Gastrocnemius medialis (tissue), 4 donors: ENCODE measurements around the gene CNTNAP1.

Experiments used
- CTCF ChIP-seq, 5 experiments: fragments of 450-650 bp in 3 of 5; fragments of 200-600 bp in 2 of 5; sonication (generic) in 2 of 5; IDR thresholded peaks in 4 of 5; conservative IDR thresholded peaks in 1 of 5; 1 replicate in 4 of 5; 2 replicates in 1 of 5; pipeline ENCODE4 v1.5.1; 2016 to 2019; ENCODE audit warnings: antibody characterized with exemption in 5 of 5, mild to moderate bottlenecking in 3 of 5, moderate library complexity in 3 of 5
- POLR2A ChIP-seq, 2 donors: fragments of 450-650 bp; IDR thresholded peaks; one replicate each; pipeline ENCODE4 v1.6.1; 2017; ENCODE audit warnings: antibody characterized with exemption in 2 of 2, mild to moderate bottlenecking in 2 of 2, moderate library complexity in 2 of 2

- TF ChIP-seq CTCF (IDR thresholded peaks at IDR 0.05 in 4 of 5, conservative IDR thresholded peaks at IDR 0.05 in 1 of 5) = no peak
- TF ChIP-seq POLR2A (IDR thresholded peaks at IDR 0.05) = no peak
Observed at GRCh38 chr17:42692489-42692888, 10.2 kb downstream of the CNTNAP1 start.
